Gastrocnemius medialis (tissue), 4 donors: ENCODE results near the gene TEX35. TPM values are rescaled to one million over a fixed set of nuclear protein-coding genes. Genes with fewer than 3 reads are reported as not detected.

Experiments used
- ATAC-seq, 2 donors: fragments of 150-250 bp; one replicate each; pipeline ENCODE4 v1.9.1; 2016
- DNase-seq, 2 donors: peaks; one replicate each; pipeline ENCODE4 v3.0.0-alpha.2; 2019
- H3K27ac ChIP-seq, 4 donors: fragments of 200-600 bp; sonication (generic); 1 replicate in 1 of 4; 2 replicates in 3 of 4; pipeline ENCODE4 v1.5.1; 2016 to 2018; ENCODE audit warnings: mild to moderate bottlenecking in 2 of 4, moderate library complexity in 1 of 4
- H3K27me3 ChIP-seq, 3 donors: fragments of 200-600 bp; sonication (generic) in 2 of 3; 1 replicate in 1 of 3; 2 replicates in 2 of 3; pipeline versions ENCODE4 v1.5.1 to v1.6.0; 2016 to 2019; ENCODE audit warnings: mild to moderate bottlenecking in 1 of 3, moderate library complexity in 1 of 3
- H3K36me3 ChIP-seq, 2 donors: fragments of 200-600 bp; sonication (generic) in 1 of 2; one replicate each; pipeline ENCODE4 v1.5.1; 2017 to 2018
- H3K4me1 ChIP-seq, 2 donors: fragments of 200-600 bp; sonication (generic) in 1 of 2; one replicate each; pipeline ENCODE4 v1.5.1; 2016 to 2017; ENCODE audit warnings: mild to moderate bottlenecking in 2 of 2
- H3K4me3 ChIP-seq, 4 donors: fragments of 200-600 bp; sonication (generic) in 3 of 4; 1 replicate in 1 of 4; 2 replicates in 3 of 4; pipeline ENCODE4 v1.5.1; 2016 to 2019; ENCODE audit warnings: mild to moderate bottlenecking in 2 of 4
- H3K9me3 ChIP-seq, 3 donors: fragments of 200-600 bp; sonication (generic) in 2 of 3; 1 replicate in 1 of 3; 2 replicates in 2 of 3; pipeline ENCODE4 v1.5.1; 2016 to 2019
- CTCF ChIP-seq, 5 experiments: fragments of 450-650 bp in 3 of 5; fragments of 200-600 bp in 2 of 5; sonication (generic) in 2 of 5; IDR thresholded peaks in 4 of 5; conservative IDR thresholded peaks in 1 of 5; 1 replicate in 4 of 5; 2 replicates in 1 of 5; pipeline ENCODE4 v1.5.1; 2016 to 2019; ENCODE audit warnings: antibody characterized with exemption in 5 of 5, mild to moderate bottlenecking in 3 of 5, moderate library complexity in 3 of 5
- POLR2A ChIP-seq, 2 donors: fragments of 450-650 bp; IDR thresholded peaks; one replicate each; pipeline ENCODE4 v1.6.1; 2017; ENCODE audit warnings: antibody characterized with exemption in 2 of 2, mild to moderate bottlenecking in 2 of 2, moderate library complexity in 2 of 2
- in situ Hi-C, 4 donors: fragments of 200-750 bp; cut with MboI; loops; one replicate each; pipeline versions ENCODE4 v1.15.0 to v1.8.0; 2017; ENCODE audit warnings: low sequenced_read_pairs in 4 of 4
- intact Hi-C: fragments of 100-400 bp; cut with DNase I; formaldehyde crosslinking; loops from one replicate; pipeline ENCODE4 v1.15.1; 2023; ENCODE audit warnings: low total_unique reads
- total RNA-seq, 4 donors: library from RNA; depleted of rRNA; stranded (reverse); fragments of >200 nt; gene quantifications; one replicate each; pipeline versions ENCODE4 v1.1.0 to v1.2.3, GENCODE V29; 2016

Gene TEX35
- total RNA-seq, 4 donors from 2014 or later, result not detected

GRCh38 chr1:178498896-178499675, 13.8 kb upstream of the TEX35 start:
- TF ChIP-seq CTCF (IDR thresholded peaks at IDR 0.05 in 4 of 5, conservative IDR thresholded peaks at IDR 0.05 in 1 of 5) (no peak), POLR2A (IDR thresholded peaks at IDR 0.05) (no peak)
- H3K4me3 ChIP-seq, result no peak overlapping the region
- H3K27ac ChIP-seq, result no peak overlapping the region
- ATAC-seq, result no peak
- H3K9me3 ChIP-seq, result no peaks in the 10 kb centered on the region
- no peak for DNase-seq
- no peaks in the 10 kb centered on the region for H3K4me1 ChIP-seq
- H3K27me3 ChIP-seq, result no peaks in the 10 kb centered on the region
- H3K36me3 ChIP-seq, result no peaks in the 10 kb centered on the region
- intact Hi-C loops, result no loop called here
- in situ Hi-C loops, result loop anchor here in 1 of 4 donors (25.0 kb wide), 1 partner anchor 212 kb away; no protein-coding TSS in a partner anchor

GRCh38 chr1:178500091-178500770, 12.7 kb upstream of the TEX35 start:
- DNase-seq (no peak), ATAC-seq (no peak)
- no peak overlapping the region for H3K4me3 ChIP-seq
- intact Hi-C loops (loop anchor here (2.0 kb wide), 1 partner anchor 189 kb away; no protein-coding TSS in a partner anchor), in situ Hi-C loops (loop anchor here in 3 of 4 donors (10.0 to 25.0 kb wide), 2 partner anchors 185 to 188 kb away; no protein-coding TSS in a partner anchor)
- no peak overlapping the region for H3K27ac ChIP-seq
- H3K9me3 ChIP-seq, result no peaks in the 10 kb centered on the region
- no peaks in the 10 kb centered on the region for H3K4me1 ChIP-seq
- no peaks in the 10 kb centered on the region for H3K27me3 ChIP-seq
- no peak for TF ChIP-seq CTCF (IDR thresholded peaks at IDR 0.05 in 4 of 5, conservative IDR thresholded peaks at IDR 0.05 in 1 of 5)
- no peak for TF ChIP-seq POLR2A (IDR thresholded peaks at IDR 0.05)
- H3K36me3 ChIP-seq, result no peaks in the 10 kb centered on the region

- DNase-seq, result no peak
- H3K27me3 ChIP-seq, result no peaks in the 10 kb centered on the region
- H3K36me3 ChIP-seq, result no peaks in the 10 kb centered on the region
- in situ Hi-C loops, result loop anchor here in 3 of 4 donors (10.0 to 25.0 kb wide), 2 partner anchors 186 to 189 kb away; no protein-coding TSS in a partner anchor
- ATAC-seq, result no peak
- no peak overlapping the region for H3K27ac ChIP-seq
- H3K9me3 ChIP-seq, result no peaks in the 10 kb centered on the region
- no peaks in the 10 kb centered on the region for H3K4me1 ChIP-seq
- TF ChIP-seq CTCF (IDR thresholded peaks at IDR 0.05 in 4 of 5, conservative IDR thresholded peaks at IDR 0.05 in 1 of 5), result no peak
- TF ChIP-seq POLR2A (IDR thresholded peaks at IDR 0.05), result no peak
- intact Hi-C loops, result loop anchor here (2.0 kb wide), 1 partner anchor 190 kb away; no protein-coding TSS in a partner anchor
- H3K4me3 ChIP-seq, result no peak overlapping the region
Measured at GRCh38 chr1:178500936-178501554, 11.9 kb upstream of the TEX35 start.

GRCh38 chr1:178501705-178502329, 11.1 kb upstream of the TEX35 start:
- H3K36me3 ChIP-seq, result no peaks in the 10 kb centered on the region
- in situ Hi-C loops (loop anchor here in 3 of 4 donors (10.0 to 25.0 kb wide), 2 partner anchors 187 to 190 kb away; no protein-coding TSS in a partner anchor), intact Hi-C loops (loop anchor here (2.0 kb wide), 1 partner anchor 191 kb away; no protein-coding TSS in a partner anchor)
- H3K4me1 ChIP-seq, result no peaks in the 10 kb centered on the region
- peak; percentile 65 to 93 (median 78) for TF ChIP-seq CTCF (IDR thresholded peaks at IDR 0.05 in 4 of 5, conservative IDR thresholded peaks at IDR 0.05 in 1 of 5)
- TF ChIP-seq POLR2A (IDR thresholded peaks at IDR 0.05), result no peak
- H3K27me3 ChIP-seq, result no peaks in the 10 kb centered on the region
- no peaks in the 10 kb centered on the region for H3K9me3 ChIP-seq
- DNase-seq (peak in 1 of 2 donors; percentile 31), ATAC-seq (peak; percentile 54 to 90)
- H3K27ac ChIP-seq, result no peak overlapping the region
- no peak overlapping the region for H3K4me3 ChIP-seq
